Measurements from ENCODE around the gene TXNRD2. TPM values are rescaled to one million over a fixed set of nuclear protein-coding genes. Genes with fewer than 3 reads are reported as not detected.

Gene TXNRD2
- total RNA-seq, 2 donors from 2014 or later, result 22.3 to 29.5 TPM

DNA sequence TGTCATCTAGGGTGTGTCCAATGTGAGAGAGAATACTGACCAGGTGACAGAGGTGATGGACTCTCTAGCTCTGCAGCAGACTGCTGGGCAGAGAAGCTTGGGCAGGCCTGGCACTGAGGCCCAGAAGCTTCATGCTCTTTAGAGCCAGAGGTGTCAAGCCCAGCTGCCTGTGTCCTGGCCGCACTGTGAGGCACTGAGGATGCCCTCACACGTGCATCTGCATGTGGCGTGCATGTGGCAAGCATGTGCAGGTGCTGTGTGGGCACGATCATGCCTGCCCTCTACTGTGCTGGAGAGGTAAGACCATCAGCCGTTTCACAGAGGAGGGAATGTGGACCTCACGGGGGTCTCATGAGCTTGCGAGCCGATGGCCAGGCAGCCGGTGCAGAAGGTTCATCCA lies 15.8 kb upstream of the TXNRD2 start:
- DNase-seq, result no peak
- Histone ChIP-seq H3K27me3 (no peaks in the 10 kb centered on the region), H3K27ac (no peak overlapping the region), H3K36me3 (no peaks in the 10 kb centered on the region), H3K4me1 (peaks cover 11% of the 10 kb centered on the region), H3K9me3 (no peaks in the 10 kb centered on the region), H3K9ac (ENCODE audit: low read depth in 2 of 2, low read length in 2 of 2) (no peak overlapping the region), H3K4me3 (no peak overlapping the region)
- intact Hi-C loops (cut with DNase I), result no loop called here
- TF ChIP-seq, protein P1, sequence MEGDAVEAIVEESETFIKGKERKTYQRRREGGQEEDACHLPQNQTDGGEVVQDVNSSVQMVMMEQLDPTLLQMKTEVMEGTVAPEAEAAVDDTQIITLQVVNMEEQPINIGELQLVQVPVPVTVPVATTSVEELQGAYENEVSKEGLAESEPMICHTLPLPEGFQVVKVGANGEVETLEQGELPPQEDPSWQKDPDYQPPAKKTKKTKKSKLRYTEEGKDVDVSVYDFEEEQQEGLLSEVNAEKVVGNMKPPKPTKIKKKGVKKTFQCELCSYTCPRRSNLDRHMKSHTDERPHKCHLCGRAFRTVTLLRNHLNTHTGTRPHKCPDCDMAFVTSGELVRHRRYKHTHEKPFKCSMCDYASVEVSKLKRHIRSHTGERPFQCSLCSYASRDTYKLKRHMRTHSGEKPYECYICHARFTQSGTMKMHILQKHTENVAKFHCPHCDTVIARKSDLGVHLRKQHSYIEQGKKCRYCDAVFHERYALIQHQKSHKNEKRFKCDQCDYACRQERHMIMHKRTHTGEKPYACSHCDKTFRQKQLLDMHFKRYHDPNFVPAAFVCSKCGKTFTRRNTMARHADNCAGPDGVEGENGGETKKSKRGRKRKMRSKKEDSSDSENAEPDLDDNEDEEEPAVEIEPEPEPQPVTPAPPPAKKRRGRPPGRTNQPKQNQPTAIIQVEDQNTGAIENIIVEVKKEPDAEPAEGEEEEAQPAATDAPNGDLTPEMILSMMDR (IDR thresholded peaks at IDR 0.05), result no peak

DNA sequence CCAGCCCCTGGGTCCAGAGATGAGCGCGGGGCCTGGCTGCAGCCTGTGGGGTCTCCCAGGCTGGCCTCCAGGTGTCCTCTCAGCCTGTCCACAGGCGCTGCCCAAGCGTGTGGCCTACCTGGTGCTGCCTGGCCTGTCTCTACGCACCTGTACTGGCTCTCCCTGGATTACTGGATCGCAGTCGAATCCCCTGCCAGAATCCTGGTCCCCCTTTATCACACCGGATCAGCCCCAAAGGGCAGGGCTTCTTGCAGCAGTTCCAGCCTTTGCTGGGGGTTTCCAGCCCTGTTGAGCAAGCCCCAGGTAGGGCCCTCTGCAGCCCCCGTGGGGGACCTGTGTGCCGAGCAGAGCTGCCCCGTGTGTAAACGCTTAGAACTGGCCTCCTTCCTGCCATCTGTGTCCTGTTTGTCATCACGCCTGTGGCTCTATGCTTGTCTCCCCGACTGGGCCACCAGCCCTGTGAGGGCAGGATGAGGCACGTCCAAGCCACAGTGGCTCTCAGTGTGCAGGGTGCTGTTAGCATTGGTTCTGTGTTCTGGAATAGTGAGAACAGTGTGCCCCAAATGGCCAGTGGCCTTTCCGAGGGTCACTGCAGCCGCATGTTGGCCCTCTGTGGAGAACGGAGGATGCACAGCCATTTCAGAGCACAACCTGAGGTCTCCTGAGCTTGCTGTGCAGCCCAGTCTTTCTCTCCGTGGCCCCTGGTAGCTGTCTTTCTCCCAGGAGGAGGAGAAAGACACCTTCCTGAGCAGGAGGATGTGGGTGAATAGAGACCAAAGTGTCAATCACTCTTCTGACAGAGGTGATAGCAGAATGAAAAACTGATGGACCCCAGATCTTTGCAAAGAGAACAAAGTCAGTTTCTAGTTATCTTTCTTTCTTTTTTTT lies 13.9 kb upstream of the TXNRD2 start:
- Histone ChIP-seq H3K9me3 (no peaks in the 10 kb centered on the region), H3K4me3 (no peak overlapping the region), H3K4me1 (peaks cover 6% of the 10 kb centered on the region), H3K9ac (ENCODE audit: low read depth in 2 of 2, low read length in 2 of 2) (no peak overlapping the region), H3K27ac (no peak overlapping the region), H3K36me3 (no peaks in the 10 kb centered on the region), H3K27me3 (no peaks in the 10 kb centered on the region)
- TF ChIP-seq, protein P1 (IDR thresholded peaks at IDR 0.05), result no peak
- DNase-seq, result no peak
- intact Hi-C loops (cut with DNase I), result no loop called here

DNA sequence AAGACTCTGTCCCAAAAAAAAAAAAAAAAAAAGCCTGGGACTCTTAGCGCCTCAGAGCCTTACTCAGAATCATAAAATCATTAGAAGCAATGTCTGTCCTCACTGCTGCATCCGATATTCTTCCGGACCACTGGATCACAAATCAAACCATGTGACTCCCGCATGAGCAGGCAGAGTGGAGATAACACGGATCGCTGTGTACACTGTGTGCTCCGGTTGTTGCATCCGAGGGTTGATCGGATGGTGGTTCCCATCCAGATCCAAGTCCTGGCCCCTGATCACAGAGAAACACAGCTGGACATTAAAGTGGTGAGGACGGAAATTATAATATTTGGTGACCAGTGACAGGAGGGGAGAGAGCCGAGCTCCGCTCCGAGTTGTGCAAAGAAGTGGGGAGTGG lies 9.7 kb upstream of the TXNRD2 start:
- intact Hi-C loops (cut with DNase I), result no loop called here
- H3K27me3 ChIP-seq, result no peaks in the 10 kb centered on the region
- DNase-seq, result no peak
- no peak overlapping the region for H3K27ac ChIP-seq
- H3K4me1 ChIP-seq, result no peaks in the 10 kb centered on the region
- H3K9me3 ChIP-seq, result no peaks in the 10 kb centered on the region
- H3K4me3 ChIP-seq, result no peak overlapping the region
- H3K36me3 ChIP-seq, result no peaks in the 10 kb centered on the region
- H3K9ac ChIP-seq (ENCODE audit: low read depth in 2 of 2, low read length in 2 of 2), result no peak overlapping the region
- TF ChIP-seq, protein P1 (IDR thresholded peaks at IDR 0.05), result no peak

DNA sequence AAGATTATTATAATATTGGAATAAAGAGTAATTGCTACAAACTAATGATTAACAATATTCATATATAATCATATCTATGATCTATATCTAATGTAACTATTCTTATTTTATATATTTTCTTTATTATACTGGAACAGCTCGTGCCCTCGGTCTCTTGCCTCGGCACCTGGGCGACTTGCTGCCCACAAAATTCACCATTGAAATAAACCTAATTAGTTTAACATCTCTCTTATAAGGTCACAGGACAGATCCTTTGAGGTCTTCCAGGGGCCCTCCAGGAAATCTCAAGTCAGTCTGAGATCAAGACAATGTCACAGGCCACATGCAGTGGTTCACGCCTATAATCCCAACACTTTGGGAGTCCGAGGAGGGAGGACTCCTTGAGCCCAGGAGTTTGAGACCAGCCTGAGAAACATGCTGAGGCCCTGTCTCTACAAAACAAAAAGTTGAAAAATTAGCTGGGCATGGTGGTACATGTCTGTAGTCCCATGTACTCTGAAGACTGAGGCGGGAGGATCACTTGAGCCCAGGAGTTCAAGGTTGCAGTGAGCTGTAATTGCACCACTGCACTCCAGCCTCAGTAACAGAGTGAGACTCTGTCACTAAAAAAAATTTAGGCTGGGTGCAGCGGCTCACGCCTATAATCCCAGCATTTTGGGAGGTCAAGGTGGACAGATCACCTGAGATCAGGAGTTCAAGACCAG lies 6.6 kb upstream of the TXNRD2 start:
- no peak overlapping the region for H3K27ac ChIP-seq
- intact Hi-C loops (cut with DNase I), result no loop called here
- no peak overlapping the region for H3K9ac ChIP-seq (ENCODE audit: low read depth in 2 of 2, low read length in 2 of 2)
- H3K27me3 ChIP-seq, result no peaks in the 10 kb centered on the region
- TF ChIP-seq, protein P1 (IDR thresholded peaks at IDR 0.05), result peak; percentile 26
- DNase-seq, result no peak
- H3K4me1 ChIP-seq, result no peaks in the 10 kb centered on the region
- H3K36me3 ChIP-seq, result no peaks in the 10 kb centered on the region
- no peak overlapping the region for H3K4me3 ChIP-seq
- H3K9me3 ChIP-seq, result no peaks in the 10 kb centered on the region

DNA sequence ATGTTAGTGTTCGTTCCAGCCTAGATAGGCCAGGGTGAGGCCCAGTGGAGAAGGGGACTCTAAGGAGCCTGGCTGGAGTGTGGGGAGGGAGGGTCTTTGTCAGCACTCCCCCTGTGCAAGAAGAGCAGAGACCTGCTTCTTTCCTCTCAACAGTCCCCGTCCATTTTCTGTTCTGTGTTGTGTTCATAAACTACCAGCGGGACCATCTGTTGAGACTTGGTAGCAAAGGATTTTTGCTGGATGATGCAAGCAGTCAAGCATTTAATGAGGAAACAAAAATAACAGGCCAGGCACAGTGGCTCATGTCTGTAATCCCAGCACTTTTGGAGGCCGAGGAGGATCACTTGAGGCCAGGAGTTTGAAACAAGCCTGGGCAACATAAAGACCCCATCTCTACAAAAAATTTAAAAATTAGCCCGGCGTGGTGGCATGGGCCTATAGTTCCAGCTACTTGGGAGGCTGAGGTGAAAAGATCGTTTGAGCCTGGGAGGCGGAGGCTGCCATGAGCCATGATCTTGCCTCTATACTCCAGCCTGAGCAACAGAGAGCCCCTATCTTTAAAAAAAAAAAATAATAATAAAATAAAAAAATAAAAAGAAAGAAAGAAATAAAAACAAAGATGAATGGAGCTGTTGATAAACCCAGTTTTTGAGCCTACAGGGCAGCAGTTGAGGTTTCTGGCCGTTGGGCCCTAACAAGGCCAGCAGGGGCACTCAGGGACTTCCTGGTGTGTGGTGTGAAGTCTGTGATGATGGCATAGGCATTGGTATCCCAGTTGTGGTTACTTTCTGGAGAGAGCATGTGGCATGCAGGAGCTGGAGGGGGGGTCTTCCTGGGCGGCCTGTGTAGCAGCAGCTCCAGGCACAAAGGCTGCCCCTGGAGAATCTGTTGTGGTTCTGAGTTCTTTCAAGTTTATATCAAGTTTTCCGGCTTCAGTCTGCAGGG lies 1.7 kb upstream of the TXNRD2 start:
- no peaks in the 10 kb centered on the region for H3K9me3 ChIP-seq
- DNase-seq, result no peak
- H3K36me3 ChIP-seq, result no peaks in the 10 kb centered on the region
- H3K4me3 ChIP-seq, result no peak overlapping the region
- H3K9ac ChIP-seq (ENCODE audit: low read depth in 2 of 2, low read length in 2 of 2), result peak overlapping the region; percentile 90 to 98
- H3K27ac ChIP-seq, result peak overlapping the region; percentile 81
- H3K27me3 ChIP-seq, result no peaks in the 10 kb centered on the region
- intact Hi-C loops (cut with DNase I), result no loop called here
- H3K4me1 ChIP-seq, result no peaks in the 10 kb centered on the region
- TF ChIP-seq, protein P1 (IDR thresholded peaks at IDR 0.05), result no peak
